ENCODE data around the gene BCR.
"Not testable (repeated sequence)": the region's sequence is repeated elsewhere in the genome, so short reads cannot be mapped to it uniquely, and the experiment has no call there.

The BCR gene

DNA sequence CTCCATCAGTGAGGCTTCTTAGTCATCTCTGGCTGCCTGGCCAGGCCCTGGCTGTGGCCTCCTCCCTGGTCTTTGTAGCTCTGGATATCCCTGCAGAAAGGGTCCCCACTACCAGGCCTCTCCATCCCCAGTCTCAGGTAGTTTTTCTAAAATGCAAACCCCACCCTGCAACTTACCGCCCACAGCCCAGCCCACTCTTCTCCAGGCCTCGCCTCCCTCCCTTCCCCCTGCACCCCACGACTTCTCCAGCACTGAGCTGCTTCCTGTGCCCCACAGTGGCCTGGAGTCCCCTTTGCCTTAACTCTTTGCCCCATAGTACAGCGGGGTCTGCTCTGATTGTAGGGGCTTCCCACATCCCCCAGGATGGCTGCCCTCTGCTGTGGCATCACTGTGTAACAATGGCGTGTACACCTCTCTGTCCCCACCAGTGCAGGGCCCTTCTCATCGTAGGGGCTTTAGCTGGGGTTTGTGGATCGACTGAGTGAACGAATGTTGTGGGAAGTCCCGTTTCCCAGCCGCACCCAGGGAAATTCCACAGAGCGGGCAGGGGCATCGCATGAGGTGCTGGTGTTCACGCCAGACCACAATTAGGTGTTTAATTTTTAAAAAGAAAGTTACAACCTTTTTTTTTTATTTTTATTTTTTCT is 111.6 kb downstream of the BCR start:
- no peak for DNase-seq

DNA sequence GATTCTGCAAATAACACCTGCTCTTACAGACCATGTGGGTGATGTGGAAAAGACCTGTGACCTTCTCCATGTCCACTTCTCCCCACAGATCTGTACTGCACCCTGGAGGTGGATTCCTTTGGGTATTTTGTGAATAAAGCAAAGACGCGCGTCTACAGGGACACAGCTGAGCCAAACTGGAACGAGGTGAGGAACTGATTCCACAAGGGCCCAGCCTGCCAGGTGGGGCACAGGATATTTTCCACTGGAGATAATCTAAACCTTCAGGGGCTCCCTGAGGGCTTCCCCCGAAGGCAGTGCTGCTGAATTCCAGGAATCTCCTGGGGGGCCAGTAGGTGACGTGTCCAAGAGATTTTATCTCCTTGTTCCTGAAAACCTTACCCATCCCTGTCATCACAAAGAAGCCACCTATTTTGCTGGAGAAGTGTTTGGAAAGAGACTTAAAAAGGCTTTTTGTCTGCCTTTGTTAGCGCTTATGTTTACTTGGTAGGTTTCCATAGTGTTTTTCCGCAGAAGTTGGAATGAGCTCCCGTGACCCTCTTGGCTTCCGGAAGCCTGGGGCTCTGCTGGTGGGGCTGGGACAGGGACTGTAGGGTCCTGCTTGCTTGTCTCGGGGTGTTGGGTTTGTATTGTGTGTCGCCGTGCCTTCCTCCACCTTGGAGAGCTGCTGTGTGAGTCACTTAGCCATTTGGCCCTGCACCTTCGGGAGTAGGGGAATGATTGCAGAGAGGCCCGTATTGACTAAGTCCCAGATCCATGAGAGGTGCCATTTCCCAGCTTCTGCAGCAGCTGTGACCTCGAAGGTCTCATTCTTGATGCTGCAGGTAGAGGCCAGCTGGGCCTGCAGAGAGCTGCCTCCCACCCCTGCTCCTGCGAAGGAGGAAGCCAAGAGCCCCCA is 112.4 kb downstream of the BCR start:
- DNase-seq: no peak

DNA sequence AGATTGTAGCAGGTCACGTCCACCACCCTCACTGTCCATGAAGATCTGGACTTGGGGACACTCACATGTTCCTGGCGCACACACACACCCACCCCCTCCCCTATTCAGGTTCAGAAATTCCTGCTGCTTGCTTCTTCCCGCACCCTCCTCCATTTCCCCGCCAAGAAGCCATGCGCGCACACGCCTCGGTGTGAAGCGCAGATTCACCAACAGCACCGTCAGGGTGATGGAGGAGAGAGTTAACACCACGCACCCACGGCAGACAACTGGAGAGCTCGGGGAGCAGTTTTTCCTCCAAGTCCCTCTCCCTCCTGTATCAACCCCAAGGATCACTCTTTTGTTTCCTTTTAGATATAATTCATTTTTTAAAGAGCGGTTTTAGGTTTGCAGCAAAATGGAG is 113.4 kb downstream of the BCR start:
- DNase-seq: no peak

DNA sequence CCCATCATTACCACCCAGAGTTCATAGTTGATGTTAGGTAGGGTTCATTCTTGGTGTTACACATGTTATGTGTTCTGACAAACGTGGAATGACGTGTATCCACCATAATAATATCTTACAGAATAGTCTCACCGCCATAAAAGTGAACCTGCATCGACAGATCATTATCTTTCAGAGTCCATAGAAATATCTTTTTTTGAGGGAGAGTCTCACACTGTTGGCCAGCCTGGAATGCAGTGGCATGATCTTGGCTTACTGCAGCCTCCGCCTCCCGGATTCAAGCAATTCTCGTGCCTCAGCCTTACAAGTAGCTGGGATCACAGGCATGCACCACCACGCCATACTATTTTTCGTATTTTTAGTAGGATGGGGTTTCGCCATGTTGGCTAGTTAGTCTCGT is 113.9 kb downstream of the BCR start:
- DNase-seq: no peak

DNA sequence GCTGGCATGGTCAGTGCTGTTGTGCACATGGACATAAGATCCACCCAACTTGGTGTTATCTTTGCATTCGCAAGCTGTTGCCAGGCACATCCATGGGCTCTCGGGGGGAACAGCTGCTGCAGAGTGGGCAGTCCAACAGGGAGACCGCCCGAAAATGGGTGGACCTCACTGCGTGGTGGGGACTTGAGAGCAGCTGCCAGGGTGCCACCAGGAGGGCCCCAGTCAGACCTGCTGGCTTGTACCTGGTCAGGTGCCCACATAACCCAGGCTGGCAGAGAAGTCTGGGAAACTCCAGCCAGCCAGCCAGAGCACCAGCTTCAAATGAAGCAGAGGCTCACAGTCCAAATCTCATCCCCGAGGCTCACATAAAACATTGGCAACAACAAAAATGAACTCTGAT is 120.2 kb downstream of the BCR start:
- no peak for DNase-seq

DNA sequence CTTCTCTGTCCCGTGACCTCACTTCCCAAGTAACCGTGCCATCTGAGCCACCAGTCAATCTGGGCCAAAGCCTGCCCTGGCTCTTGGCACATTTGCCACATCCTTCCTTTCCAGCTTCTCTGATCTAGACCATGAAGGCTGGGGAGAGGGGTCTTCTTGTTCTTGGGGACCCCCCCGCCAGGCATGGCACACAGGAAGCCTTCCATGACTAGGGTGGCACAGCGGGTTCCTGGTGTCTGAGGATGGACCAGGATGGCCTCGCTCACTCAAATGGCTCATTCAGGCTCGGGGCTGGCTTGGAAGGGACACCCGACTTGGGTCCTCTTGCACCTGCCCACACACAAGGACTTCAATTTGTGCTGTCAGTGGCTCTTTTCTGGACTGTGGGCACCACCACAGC is 121.3 kb downstream of the BCR start:
- no peak for DNase-seq

DNA sequence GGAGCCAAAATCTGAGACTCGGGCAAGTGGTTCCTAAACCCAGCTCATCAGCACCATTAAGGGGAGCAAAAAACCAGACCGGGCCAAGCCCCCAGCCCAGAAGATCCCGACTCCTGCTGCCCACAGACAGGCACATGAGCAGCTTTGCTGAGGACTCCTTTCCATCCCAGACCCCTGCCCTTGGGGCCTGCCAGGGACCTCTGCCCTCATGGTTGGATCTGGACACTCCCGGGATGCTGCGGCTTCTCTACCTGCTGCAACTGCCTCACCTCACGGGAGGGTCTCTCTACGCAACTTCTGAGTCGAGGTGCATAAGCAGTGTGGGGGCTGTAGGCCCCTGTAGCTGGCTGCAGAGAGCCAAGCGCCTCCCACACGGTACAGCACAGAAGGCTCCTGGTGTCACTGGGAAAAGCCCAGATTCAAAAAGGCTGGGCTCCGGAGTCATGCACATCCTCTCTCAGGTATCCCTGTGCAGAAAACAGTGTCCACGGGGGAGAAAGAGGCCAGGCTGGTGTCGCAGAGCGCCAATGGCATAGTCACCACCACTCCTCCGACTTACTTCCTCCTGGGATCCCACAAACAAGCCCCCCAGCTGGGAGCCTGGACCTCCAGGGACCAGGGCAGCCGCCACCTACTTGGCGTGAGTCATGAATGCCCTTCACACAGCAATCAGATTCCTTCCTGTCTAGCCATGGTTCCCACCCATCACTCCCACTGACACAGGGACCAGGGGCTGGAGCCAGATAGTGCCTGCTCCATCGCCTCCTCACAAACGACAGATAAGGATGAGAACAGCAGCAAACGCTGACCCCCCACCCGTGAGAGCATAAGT is 122.1 kb downstream of the BCR start:
- no peak for DNase-seq

DNA sequence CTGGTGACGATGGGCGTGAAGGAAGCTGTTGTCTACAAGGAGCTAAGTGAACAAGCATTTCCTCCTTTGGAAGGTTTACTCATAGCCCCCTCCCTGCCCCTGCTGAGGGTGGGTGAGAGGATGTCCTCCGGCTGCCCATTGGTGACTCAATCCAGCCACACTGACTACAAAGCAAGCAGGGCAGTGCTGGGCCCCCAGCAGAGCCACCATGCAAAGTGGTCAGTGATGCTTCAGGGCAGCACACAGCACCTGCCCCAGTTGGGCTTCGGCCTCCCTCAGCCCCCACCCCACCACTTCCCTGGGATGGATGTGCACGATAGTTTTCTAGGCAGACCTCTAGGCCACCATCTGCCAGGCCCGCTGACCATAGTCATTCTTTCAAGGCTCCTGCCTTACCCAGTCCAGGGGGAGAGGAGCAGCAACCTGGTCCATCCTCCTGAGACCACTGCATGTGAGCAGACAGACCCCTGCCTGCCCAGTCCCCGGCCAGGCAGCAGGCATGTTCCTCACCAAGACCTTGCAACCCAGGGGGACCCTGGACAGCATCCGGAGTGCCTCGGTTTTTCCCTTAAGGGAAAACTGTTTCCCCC is 125.1 kb downstream of the BCR start:
- peak; percentile 59 to 73 for DNase-seq

DNA sequence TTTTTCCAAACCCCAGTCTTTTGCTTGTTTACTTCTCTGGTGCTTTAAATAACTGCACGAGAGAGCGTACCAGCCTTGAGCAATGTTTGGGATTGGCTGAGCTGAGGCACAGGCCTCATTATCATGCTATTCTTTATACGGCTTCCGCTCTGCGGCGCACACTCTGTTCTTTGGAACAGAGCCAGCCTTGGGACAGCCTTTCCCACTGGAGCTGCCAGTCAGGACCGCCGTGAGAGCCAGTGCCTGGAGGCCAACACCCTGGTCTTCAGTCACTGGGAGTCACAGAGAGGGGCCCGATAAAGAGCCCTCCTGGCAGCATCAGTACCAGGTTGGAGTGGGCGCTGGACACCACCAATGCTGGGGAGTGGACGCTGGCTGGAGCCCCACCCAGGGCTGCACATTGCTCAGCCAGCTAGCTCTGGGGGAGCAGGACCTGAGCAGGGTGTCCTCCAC is 125.6 kb downstream of the BCR start:
- no peak for DNase-seq

DNA sequence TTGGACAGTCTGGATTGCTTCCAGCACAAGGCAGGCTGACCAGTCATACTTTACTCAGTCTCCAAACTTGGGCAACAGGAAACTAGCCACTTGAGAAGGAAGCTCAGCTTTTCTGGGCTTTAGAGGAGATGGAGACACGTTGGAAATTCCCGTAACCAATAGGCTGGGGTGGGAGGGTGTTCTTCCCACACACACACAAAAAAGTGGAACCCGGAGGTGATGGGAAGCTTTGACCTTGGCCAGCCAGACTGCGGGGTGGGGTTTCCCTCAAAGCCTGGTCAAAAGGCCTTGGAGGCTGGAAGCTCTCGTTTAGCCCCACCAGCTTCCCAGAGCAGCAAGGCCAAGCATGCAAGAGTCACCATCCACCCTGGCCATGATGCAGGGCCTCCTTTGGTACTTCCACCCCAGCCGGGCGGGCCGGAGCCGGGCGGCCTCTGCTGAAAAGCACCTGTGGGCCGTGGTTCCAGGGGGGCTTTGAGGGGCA is 126.2 kb downstream of the BCR start:
- peak; percentile 93 to 98 for DNase-seq

DNA sequence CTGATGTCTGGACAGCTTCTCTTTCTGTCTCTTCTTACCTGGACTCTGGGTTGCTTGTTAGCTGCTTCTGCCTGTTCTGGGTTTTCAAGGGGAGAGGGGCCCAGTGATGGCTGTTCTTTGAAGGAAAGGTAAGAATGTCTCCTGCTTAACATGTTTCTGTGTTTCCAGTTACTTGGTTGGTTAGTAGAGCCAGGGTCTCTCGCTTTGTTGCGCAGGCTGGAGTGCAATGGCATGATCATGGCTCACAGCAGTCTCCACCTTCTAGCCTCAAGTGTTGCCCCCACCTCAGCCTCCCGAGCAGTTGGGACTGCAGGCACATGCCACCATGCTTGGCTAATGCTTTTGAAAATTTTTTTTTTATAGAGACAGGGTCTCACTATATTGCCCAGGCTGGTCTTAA is 126.6 kb downstream of the BCR start:
- DNase-seq: no peak

DNA sequence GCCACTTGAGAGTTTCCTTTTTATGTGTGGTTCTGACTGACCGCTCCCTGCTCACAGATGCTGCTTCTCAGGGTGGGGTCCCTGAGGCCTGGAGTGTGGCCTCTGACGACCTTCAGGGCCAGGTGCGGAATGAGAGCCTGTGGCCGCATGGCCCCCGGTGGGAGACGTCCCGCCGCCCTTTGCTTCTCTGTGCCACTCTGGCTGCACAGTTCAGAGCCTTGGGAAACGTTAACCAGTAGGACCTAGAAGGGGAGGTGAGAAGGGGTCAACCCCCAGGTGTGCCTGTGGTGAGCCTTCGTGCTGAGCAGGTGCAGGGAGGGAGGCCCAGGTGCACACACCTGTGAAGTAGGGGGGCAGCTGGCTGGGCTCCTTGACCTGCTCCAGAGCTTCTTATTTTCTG is 127.2 kb downstream of the BCR start:
- not testable (repeated sequence) for DNase-seq

DNA sequence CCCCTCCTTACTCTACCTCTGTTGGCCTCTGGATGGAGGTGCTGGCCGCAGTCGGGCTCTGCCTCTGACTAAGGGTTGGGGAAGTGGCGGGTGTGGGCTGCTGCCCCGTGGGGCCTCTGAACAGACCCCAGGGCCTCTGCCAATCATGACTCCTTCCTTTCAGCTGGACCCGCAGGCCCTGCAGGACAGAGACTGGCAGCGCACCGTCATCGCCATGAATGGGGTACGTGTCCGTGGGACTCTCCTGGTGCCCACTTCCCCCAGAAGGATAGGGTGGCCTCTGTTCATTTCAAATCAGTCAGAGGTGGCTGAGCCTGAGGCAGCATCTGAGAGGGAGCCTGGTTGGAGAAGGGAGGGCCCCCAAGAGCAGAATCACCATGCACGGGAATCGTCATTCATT is 129.0 kb downstream of the BCR start:
- DNase-seq: not testable (repeated sequence)

DNA sequence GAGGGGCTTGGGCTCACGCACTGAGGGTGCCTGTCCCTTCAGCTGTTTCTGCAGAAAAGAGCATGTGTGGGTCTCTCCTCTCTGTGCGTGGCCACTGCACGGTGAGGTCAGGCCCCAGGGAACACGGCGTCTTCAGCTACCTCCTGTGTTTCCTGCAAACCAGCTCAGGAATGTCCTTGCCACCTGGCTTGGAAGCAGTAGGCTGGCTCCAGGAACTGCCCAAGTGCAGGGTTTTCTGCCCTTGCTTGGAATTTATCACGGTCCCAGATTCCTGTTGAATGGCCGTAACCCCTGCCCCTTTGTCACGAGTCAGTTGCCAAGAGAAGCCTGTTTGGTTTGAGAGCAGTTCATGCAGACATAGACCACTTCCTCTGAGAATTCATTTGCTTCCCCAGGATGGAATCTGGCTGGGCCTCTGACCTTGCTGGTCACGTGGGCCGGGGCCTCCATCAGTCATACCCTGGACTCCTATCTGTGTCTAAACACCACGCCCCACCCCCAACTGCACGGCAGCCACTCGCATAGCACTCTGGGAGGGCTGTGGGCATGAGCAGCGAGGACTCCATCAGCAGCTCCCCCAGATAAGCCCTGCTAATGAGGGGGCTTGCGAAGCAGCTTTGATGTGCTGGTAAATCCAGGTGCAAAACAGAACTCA is 130.3 kb downstream of the BCR start:
- not testable (repeated sequence) for DNase-seq

DNA sequence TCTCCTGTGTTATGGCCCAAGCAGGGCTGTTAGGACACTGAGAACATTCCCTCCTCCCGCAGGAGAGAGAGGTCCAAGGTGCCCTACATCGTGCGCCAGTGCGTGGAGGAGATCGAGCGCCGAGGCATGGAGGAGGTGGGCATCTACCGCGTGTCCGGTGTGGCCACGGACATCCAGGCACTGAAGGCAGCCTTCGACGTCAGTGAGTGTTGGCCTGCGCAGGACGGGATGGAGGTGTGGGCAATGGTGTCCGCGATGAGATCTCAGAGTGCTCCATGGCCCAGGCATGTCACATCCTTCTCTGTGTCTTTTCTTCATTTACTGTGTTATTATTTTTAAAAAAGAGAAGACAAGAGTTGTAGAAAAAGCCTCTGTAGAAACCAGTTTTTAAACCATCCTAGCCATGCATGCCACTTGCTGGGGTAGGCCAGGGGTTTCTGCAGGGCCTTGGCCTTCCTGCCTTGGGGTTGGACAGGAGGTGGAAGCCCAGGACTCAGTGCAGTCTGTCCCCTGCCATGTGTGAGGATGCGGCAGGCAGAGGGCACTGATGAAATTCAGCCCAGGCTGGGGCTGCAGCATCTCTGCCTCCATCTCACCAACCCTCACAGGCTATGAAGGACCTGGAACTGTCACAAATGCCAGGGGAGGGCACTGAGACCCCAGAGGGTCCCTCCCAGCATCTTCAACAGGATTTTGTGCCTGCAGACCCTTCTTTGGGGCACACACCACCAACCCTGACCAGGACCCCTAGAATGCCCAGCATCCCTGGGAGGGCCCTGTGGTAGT is 131.5 kb downstream of the BCR start:
- DNase-seq: not testable (repeated sequence)

DNA sequence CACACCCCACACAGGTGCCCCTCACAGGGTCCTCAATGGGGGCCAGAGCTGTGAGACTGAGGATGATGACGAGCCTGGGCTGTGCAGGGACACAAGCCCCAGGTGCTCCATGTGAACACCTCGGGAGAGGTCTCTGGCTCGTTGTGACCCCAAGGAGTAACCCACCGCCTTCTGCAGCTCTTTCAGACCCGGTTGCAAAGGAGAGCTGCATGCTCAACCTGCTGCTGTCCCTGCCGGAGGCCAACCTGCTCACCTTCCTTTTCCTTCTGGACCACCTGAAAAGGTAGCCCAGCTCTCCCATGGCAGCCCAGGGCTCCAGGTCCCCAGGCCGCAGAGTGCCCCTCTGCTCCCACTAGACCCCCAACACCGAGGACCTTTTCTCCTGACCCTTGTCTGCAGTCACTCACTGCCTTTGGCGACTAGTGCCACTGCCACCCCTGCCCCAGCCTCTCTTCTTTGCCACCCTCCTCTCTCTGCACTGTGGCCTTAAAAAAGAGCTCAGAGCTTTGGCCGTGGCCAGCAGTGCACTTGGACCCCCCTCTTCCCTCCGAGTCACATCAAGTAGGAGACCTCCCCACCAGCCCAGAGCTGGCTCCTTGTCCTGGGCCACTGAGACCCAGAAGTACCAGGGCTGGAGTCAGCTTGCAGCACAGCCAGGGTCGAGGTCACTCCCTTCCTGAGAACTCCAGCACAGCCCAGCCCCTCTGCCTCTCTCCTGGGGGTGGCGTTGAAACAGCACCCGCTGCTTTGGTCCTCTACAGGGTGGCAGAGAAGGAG is 133.7 kb downstream of the BCR start:
- DNase-seq: no peak

DNA sequence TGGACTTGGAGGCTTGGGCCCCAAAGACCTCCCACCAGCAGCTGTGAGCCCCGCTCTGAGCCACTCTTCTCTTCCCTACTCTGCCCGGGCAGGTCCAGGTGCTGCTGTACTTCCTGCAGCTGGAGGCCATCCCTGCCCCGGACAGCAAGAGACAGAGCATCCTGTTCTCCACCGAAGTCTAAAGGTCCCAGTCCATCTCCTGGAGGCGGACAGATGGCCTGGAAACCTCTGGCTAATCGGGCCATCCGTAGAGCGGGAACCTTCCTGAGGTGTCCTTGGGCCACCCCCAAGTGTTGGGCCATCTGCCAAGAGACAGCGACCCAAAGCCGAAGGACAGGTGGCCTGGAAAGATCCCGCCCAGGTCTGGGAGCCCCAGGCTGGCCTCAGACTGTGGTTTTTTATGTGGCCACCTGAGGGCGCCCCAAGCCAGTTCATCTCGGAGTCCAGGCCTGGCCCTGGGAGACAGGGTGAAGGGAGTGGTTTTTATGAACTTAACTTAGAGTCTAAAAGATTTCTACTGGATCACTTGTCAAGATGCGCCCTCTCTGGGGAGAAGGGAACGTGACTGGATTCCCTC is 135.1 kb downstream of the BCR start:
- peak; percentile 21 to 86 for DNase-seq

DNA sequence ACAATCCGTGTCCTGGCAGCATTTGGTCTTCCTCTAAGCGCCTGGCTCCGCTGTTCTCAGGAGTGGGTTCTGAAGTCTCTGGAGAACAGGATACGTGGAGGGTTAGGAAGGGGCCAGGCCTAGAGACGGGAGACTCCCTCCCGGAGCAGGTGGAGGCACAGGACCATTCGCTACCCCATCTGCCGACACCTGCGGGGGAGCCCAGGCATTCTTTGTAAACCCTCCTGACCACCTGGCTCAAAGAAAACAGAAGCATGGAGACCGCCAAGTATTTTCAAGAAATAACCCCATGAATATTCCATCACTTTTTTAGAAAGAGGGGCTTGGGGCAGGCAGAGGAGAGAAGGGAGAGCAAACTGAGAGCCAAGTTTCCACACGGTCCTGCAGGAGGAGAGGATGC is 136.3 kb downstream of the BCR start:
- DNase-seq: not testable (repeated sequence)

DNA sequence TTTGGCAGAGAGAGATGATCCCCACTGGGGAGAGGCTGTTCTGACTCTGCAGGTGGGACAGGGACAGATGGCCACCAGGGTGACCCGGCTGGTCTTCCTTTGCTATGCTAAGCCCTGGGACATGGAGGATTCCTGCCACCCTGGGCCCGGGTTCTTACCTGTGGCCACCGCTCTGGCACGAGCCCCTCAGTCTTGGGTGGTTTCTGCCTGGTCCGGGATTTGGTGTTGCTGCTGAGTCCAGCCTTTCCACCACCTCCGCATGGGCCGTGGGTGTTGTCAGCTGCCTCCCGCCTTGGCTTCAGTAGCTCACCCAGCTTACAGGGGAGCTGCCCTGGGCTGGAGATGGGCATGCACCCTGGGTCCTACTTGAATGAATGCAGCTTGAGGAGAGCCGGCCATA is 138.0 kb downstream of the BCR start:
- DNase-seq: not testable (repeated sequence)

DNA sequence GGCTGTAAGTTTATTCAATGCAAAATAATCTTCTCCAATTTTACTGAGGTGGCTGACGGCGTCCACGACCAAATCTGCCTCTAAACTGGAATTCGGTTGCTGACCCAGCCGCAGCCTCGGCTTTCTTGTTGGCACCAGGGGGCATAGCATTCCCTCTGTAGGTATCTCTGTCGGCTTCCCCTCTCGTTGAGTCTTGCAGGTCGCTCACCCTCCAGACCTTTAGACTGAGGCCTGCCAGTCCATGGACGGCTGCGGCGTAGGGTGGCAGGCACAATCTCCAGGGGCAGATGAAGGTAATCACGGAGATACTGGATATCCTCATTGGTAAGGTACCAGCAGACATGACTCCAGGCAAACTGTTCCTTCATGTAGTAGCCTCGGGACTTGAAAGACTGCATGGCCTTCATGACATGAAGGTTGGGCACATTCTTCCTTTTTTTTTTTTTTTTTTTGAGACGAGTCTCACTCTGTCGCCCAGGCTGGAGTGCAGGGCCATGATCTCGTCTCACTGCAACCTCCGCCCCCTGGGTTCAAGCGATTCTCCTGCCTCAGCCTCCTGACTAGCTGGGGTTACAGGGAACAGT is 142.3 kb downstream of the BCR start:
- DNase-seq: not testable (repeated sequence)

Data from inflammatory macrophage treated with lipopolysaccharide for 1 hour (primary cell).